GM21381 (cell line): ENCODE results near the gene SSTR4.

Source experiments
- ATAC-seq: cut with Tn5 transposase; IDR thresholded peaks from one replicate; pipeline ENCODE4 v1.9.1; 2021; ENCODE audit warnings: mild to moderate bottlenecking, moderate library complexity; ENCODE audit not compliant: unreplicated experiment

SSTR4 gene

DNA sequence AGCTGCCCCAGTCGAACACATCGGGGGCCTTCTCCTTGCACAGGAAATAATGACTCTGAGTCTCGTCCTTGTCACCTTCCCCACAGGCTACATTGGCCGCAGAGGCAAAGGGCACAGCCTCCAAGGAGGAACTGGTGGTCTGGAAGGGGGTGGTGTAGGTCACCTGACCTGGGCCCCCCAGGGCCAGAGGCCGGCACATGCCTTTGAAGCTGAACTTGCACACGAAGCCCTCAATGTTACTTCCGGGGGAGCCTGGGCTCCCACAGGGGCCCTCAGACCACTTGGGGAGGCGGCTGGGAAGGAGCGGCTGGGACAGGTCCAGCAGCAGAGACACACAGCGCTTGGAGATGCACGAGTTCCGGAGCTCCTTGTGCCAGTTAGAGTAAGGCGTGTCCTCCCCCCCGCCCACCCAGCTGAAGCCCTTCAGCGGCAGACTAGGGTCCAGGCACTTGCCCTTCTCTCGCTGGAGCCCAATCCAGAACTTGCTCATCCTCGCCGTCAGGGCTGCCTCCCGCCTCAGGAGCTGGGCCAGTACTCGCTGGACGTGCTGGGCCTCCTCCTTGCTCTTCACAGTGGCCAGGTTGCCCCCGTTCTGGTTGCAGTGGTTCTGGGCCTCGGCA lies 50.4 kb downstream of the SSTR4 start:
- ATAC-seq = no peak

- ATAC-seq = no peak
These were observed 51.0 kb downstream of the SSTR4 start, which contains the start of gene CD93 for GRCh38 chr20:23086056-23086566. Gene CD93 (minus strand): TSS chr20:23086324. CDS start chr20:23086192, 132 bp downstream.

GRCh38 chr20:23086931-23087411 lies 51.9 kb downstream of the SSTR4 start:
- ATAC-seq = no peak

DNA sequence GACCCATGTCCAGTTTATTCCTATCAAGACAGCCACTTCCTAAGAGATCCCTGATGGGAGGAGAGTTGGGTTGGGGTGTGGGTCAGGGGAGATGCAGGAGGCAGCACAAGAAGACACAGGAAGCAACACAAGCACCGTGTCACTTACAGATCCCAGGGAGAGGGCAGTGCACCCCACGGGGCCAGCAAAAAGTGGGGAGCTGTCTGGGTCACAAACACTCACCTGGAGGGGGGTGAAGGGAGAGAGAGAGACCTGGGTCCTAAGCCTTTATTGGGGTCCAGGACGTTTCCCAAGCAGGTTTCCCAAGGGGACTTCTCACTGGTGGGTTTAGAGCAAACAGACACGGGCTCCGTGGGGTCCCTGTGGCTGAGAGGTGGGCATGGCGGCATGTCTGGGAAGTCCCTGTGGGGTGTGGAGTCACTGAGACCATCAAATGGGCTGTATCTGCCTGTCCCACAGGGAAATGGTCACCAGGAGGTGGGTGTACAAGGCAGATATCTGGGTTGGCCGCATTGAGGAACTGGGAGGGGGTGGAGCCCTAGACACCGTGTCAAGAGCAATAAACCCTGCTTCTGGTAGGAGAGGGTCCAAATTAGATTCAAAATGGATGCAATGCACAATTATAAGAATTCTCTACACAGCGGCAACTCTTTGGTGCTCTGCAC lies 52.6 kb downstream of the SSTR4 start:
- no peak for ATAC-seq
